Vagina (tissue), 2 donors: ENCODE measurements around the gene C1R. TPM values are rescaled to one million over a fixed set of nuclear protein-coding genes. Genes with fewer than 3 reads are reported as not detected.
"Not testable (repeated sequence)": the region's sequence is repeated elsewhere in the genome, so short reads cannot be mapped to it uniquely, and the experiment has no call there.

ENCODE experiments used
- DNase-seq, 2 donors: peaks; one replicate each; pipeline ENCODE4 v3.0.0-alpha.2; 2017; ENCODE audit errors: extremely low spot score in 2 of 2
- H3K27ac ChIP-seq: fragments of 200-600 bp; sonication (generic); one replicate; pipeline ENCODE4 v1.5.1; 2019
- H3K27me3 ChIP-seq: fragments of 200-600 bp; sonication (generic); one replicate; pipeline ENCODE4 v1.5.1; 2019
- H3K36me3 ChIP-seq, 2 donors: fragments of 200-600 bp; sonication (generic); one replicate each; pipeline ENCODE4 v1.5.1; 2017 to 2019
- H3K4me1 ChIP-seq: fragments of 200-600 bp; sonication (generic); one replicate; pipeline ENCODE4 v1.5.1; 2019
- H3K4me3 ChIP-seq, 2 donors: fragments of 200-600 bp; sonication (generic); 1 replicate in 1 of 2; 2 replicates in 1 of 2; pipeline ENCODE4 v1.5.1; 2016 to 2019
- H3K9me3 ChIP-seq: fragments of 200-600 bp; sonication (generic); one replicate; pipeline ENCODE4 v1.5.1; 2019
- CTCF ChIP-seq, 3 experiments: fragments of 450-650 bp in 2 of 3; fragments of 200-600 bp in 1 of 3; sonication (generic) in 1 of 3; IDR thresholded peaks; one replicate each; pipeline ENCODE4 v1.5.1; 2017 to 2019; ENCODE audit warnings: antibody characterized with exemption in 3 of 3, mild to moderate bottlenecking in 2 of 3, moderate library complexity in 2 of 3
- POLR2A ChIP-seq, 2 donors: fragments of 450-650 bp; IDR thresholded peaks; one replicate each; pipeline ENCODE4 v1.6.1; 2017; ENCODE audit warnings: antibody characterized with exemption in 2 of 2, mild to moderate bottlenecking in 2 of 2, moderate library complexity in 2 of 2
- POLR2AphosphoS5 ChIP-seq, 2 donors: sonication (generic); formaldehyde crosslinking; IDR thresholded peaks; one replicate each; pipeline ENCODE4 v1.9.0; 2017; ENCODE audit warnings: antibody characterized with exemption in 2 of 2, mild to moderate bottlenecking in 2 of 2, low read depth in 1 of 2; ENCODE audit not compliant: insufficient read depth in 1 of 2
- intact Hi-C: fragments of 100-400 bp; cut with DNase I; formaldehyde crosslinking; loops from one replicate; pipeline ENCODE4 v1.15.1; 2023
- total RNA-seq: library from RNA; depleted of rRNA; stranded (reverse); fragments of >200 nt; gene quantifications from one replicate; pipeline ENCODE4 v1.2.3, GENCODE V29; 2016

Gene C1R
- total RNA-seq, 1 donor from 2014 or later: 830 TPM

GRCh38 chr12:7060353-7060954, 31.8 kb downstream of the C1R start, which contains the start of gene C1S:
Gene C1S, plus strand, starts transcription at chr12:7060718. Its CDS starts 1,195 bp downstream, at chr12:7061913.
- Histone ChIP-seq H3K4me1 (peaks cover 28% of the 10 kb centered on the region), H3K4me3 (peak within 1 kb of the TSS; percentile 44 to 45)
- peak; percentile 93 to 96 for TF ChIP-seq POLR2AphosphoS5 (IDR thresholded peaks at IDR 0.05; ENCODE audit: insufficient read depth in 1 of 2, low read depth in 1 of 2)
- peak in 1 of 2 donors; percentile 86 for TF ChIP-seq POLR2A (IDR thresholded peaks at IDR 0.05)
- peak; percentile 74 to 94 (median 93) for TF ChIP-seq CTCF (IDR thresholded peaks at IDR 0.05)

GRCh38 chr12:7059780-7060179, 32.5 kb downstream of the C1R start:
- H3K4me1 ChIP-seq: peaks cover 28% of the 10 kb centered on the region
- TF ChIP-seq CTCF (IDR thresholded peaks at IDR 0.05) (no peak), POLR2AphosphoS5 (IDR thresholded peaks at IDR 0.05; ENCODE audit: insufficient read depth in 1 of 2, low read depth in 1 of 2) (no peak), POLR2A (IDR thresholded peaks at IDR 0.05) (no peak)
- H3K27me3 ChIP-seq: no peaks in the 10 kb centered on the region
- H3K4me3 ChIP-seq: peak overlapping the region in 1 of 2 donors; percentile 45
- no peaks in the 10 kb centered on the region for H3K9me3 ChIP-seq
- DNase-seq: no peak
- peak overlapping the region; percentile 93 for H3K27ac ChIP-seq
- H3K36me3 ChIP-seq: no peaks in the 10 kb centered on the region
- intact Hi-C loops: loop anchor here (1.0 to 2.0 kb wide), 2 partner anchors 33 to 49 kb away; partner anchors contain the start of genes C1R and C1RL

More at GRCh38 chr12:7060353-7060954, 31.8 kb downstream of the C1R start, which contains the start of gene C1S:
- Histone ChIP-seq H3K9me3 (no peaks in the 10 kb centered on the region), H3K36me3 (peaks cover 0 to 2% of the 10 kb centered on the region in 2 donors), H3K27me3 (no peaks in the 10 kb centered on the region), H3K27ac (peak within 1 kb of the TSS; percentile 93)
- intact Hi-C loops: loop anchor here (1.0 to 2.0 kb wide), 2 partner anchors 32 to 48 kb away; partner anchors contain the start of genes C1R and C1RL
- peak in 1 of 2 donors; percentile 99 for DNase-seq

- Histone ChIP-seq H3K4me3 (no peak overlapping the region), H3K9me3 (no peaks in the 10 kb centered on the region), H3K4me1 (peaks cover 28% of the 10 kb centered on the region), H3K27ac (no peak overlapping the region), H3K36me3 (no peaks in the 10 kb centered on the region), H3K27me3 (no peaks in the 10 kb centered on the region)
- DNase-seq: no peak
- TF ChIP-seq CTCF (IDR thresholded peaks at IDR 0.05): no peak
- TF ChIP-seq POLR2AphosphoS5 (IDR thresholded peaks at IDR 0.05; ENCODE audit: insufficient read depth in 1 of 2, low read depth in 1 of 2): no peak
- TF ChIP-seq POLR2A (IDR thresholded peaks at IDR 0.05): no peak
- intact Hi-C loops: no loop called here
Measured at GRCh38 chr12:7058850-7059395, 33.3 kb downstream of the C1R start.

- H3K9me3 ChIP-seq: no peaks in the 10 kb centered on the region
- H3K27me3 ChIP-seq: no peaks in the 10 kb centered on the region
- TF ChIP-seq POLR2AphosphoS5 (IDR thresholded peaks at IDR 0.05; ENCODE audit: insufficient read depth in 1 of 2, low read depth in 1 of 2): no peak
- TF ChIP-seq CTCF (IDR thresholded peaks at IDR 0.05): no peak
- TF ChIP-seq POLR2A (IDR thresholded peaks at IDR 0.05): no peak
- no peak overlapping the region for H3K4me3 ChIP-seq
- no peak for DNase-seq
- H3K36me3 ChIP-seq: no peaks in the 10 kb centered on the region
- intact Hi-C loops: no loop called here
- H3K27ac ChIP-seq: no peak overlapping the region
- H3K4me1 ChIP-seq: peaks cover 24% of the 10 kb centered on the region
Measured at GRCh38 chr12:7058163-7058845, 33.9 kb downstream of the C1R start.

GRCh38 chr12:7055736-7056135, 36.5 kb downstream of the C1R start:
- H3K9me3 ChIP-seq, DNase-seq, intact Hi-C loops, H3K36me3 ChIP-seq, H3K27ac ChIP-seq, H3K4me3 ChIP-seq, H3K4me1 ChIP-seq, H3K27me3 ChIP-seq: not testable (repeated sequence)
